GM21786 (cell line): ENCODE results near the gene SF3B1.
"Not testable (repeated sequence)": the region's sequence is repeated elsewhere in the genome, so short reads cannot be mapped to it uniquely, and the experiment has no call there.

Source experiments
- ATAC-seq: cut with Tn5 transposase; IDR thresholded peaks from one replicate; pipeline ENCODE4 v1.9.1; 2021; ENCODE audit not compliant: unreplicated experiment

The SF3B1 gene

DNA sequence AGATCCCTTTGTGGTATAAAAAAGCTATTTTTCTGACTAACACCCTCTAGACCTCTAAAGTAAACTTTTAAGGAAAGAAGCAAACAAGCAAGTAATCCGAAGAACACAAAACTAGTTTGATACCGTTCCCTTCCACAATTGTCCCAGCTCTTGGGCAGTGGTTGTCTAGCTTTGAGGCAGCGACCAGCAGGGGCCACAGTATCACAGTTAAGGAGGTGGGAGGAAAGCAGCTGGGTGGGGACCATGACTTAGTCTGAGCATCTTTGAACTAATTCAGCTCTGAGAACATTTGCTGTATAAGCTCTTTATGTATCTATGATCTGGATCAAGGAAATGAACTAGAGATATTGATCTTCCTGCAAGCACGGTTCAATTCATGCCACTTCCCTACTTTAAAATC, 51.0 kb downstream of the SF3B1 start:
- ATAC-seq, result no peak

DNA sequence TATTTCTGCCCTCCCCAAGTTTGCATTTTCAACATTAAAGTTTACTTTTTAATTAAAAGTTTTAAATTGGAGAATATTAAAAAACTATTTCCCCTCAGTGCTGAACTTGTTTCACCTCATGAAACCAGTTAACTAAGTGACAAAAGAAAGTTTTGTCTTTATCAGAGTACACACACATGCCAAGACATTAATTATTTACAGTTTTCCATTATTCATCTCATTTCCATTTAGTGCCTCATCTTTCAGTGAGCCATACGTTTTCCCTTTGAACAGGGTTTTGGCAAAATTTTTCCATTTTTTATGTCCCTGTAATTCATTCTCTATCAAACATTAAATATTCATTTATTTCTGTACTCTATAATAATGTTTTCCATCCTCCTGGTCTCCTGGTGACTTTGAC, 53.2 kb downstream of the SF3B1 start:
- ATAC-seq, result no peak

DNA sequence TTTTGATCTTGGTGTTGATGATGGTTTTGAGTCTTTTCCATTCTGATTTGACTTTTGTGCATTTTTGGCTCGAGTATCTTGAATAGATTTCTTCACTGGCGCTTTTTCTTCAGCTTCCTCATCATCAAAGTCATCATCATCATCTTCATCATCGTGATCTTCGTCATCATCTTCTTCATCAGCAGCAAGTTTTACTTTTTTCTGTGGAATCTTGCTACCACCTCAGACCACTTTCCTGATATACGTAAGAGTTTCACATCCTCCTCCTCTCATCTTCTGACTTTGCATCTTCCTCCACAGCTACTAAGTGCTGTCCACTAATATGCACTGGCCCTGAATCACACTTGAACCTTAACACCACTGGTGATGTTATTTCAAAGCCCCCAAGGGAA, 54.9 kb downstream of the SF3B1 start:
- not testable (repeated sequence) for ATAC-seq

DNA sequence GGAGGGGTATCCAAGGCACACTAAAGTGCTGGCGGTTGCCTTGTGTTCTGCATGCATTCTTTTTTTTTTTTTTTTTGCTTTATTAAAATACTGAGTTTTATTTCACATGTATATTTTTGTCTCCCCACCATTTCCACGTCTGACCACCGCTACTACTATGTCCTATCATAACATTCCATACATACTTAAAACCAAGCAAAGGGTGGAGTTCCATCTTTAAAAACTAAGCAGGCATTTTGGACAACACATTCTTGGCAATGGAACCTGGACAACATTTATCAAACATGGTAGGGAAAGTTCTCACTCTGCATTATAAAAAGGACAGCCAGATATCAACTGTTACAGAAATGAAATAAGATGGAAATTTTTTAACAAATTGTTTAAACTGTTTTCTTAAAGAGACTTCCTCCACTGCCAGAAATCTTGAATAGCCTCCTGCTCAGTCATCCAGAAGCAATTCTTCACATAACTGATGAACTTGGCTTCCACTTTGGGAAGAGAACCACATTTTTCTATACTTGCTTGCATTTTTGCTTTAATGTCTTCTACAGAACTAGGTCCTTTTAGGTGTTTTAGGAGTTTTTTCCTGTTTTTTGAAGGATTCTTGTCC, 55.4 kb downstream of the SF3B1 start:
- not testable (repeated sequence) for ATAC-seq

DNA sequence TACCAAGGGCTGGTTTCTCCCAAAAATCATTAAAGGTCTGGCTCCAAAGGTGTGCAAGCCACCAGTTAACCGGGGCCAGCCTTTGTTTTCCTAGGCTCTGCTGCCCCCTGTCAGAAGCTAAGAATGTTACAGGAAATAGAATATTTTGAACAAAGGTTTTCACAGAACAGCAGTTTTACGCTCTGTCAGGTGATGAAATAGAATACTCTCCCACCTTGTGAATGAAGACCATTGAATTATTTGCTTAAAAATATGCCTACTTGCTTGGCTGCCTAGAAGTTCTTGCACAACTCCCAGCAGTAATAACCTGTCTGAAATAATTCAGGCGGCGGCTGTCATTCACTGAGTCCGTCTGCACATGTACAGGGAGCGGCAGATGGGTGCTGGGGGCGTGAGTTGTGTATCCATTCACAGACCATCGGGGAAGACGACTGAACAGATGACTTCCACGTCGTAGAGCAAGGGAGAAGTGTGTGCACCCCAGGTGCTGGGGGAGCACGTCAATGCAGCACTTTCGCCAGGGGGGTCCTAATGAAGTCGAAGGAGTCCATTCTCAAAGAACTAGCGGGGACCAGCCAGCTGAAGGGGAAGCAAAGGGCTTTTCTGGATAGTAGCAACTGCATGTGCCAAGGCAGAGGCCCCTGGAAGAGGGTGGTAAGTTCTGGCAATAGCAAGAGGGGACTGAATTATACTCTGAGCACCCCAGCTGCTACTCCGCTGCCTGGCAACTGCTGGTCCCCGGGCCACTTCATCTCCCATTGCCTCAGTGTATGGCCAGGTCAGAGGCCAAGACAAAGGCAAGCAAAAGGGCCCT, 56.1 kb downstream of the SF3B1 start:
- peak; percentile 56 for ATAC-seq

DNA sequence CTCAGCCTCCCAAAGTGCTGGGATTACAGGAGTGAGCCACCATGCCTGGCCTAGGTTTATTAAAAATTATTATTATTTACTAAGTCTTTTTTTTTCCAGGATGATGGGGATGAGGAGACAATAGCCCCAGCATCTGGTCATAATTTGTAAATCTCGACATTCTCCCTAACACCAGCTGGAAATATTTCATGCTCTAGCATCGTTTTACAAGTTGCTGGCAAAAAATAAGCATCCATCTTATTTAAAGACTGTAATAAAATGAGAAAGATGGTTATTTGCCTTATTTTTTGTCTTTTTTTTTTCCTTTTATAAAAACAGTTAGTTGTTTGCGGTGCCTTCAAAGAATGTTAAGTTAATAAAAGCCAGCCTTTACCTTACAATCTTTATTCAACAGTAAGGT, 56.7 kb downstream of the SF3B1 start:
- no peak for ATAC-seq

DNA sequence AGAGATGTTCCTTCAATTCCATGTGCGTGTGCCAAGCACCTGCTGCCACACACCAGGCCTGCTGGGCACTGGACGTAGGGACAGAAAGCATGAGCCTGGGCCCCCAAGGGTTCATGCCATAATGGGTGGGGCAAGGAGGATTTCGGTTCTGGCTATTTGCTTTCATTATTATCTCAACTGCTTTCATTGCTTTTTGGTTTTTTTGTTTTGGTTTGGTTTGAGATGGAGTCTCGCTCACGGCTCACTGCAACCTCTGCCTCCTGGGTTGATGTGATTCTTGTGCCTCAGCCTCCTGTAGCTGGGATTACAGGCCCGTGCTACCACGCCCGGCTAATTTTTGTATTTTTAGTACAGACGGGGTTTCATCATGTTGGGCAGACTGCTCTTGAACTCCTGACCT, 57.2 kb downstream of the SF3B1 start:
- no peak for ATAC-seq

DNA sequence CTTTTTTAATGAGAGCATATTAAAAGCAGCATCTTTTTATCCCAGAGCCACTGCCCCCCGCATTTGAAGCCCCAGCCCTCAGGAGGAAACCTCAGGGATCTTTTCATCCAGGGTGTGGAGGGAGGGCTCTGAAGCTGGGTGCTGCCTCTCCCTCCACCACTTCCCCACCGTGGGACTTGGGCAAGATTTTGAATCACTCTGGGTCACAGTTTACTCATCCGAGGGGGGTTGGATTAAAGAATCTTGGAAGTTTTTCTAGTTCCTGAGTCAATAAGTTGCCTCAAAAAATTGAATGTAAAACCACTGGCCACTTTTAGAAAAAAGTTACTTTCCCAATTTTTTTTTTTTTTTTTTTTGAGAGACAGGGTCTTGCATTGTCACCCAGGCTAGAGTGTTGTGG, 62.2 kb downstream of the SF3B1 start:
- no peak for ATAC-seq

DNA sequence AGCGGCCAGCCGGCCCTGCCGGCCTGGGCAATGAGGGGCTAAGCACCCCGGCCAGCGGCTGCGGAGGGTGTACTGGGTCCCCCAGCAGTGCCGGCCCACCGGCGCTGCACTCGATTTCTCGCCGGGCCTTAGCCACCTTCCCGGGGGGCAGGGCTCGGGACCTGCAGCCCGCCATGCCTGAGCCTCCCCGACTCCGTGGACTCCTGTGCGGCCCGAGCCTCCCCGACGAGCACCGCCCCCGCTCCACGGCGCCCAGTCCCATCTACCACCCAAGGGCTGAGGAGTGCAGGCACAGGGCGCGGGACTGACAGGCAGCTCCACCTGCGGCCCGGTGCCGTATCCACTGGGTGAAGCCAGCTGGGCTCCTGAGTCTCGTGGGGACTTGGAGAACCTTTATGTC, 64.2 kb downstream of the SF3B1 start:
- ATAC-seq, result not testable (repeated sequence)

DNA sequence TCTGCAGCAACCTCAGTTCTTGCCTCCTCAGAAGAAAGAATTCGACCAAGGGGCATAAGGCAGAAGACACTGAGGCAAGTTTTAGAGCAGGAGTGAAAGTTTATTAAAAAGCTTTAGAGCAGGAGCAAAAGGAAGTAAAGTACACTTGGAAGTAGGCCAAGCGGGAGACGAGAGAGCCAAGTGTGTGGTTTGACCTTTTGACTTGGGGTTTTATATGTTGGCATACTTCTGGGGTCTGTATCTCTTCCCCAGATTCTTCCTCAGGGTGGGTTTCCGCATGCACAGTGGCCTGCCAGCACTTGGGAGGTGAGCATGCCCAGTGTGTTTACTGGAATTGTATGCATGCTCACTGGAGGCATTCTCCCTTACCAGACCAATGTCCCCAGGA, 64.9 kb downstream of the SF3B1 start:
- no peak for ATAC-seq

DNA sequence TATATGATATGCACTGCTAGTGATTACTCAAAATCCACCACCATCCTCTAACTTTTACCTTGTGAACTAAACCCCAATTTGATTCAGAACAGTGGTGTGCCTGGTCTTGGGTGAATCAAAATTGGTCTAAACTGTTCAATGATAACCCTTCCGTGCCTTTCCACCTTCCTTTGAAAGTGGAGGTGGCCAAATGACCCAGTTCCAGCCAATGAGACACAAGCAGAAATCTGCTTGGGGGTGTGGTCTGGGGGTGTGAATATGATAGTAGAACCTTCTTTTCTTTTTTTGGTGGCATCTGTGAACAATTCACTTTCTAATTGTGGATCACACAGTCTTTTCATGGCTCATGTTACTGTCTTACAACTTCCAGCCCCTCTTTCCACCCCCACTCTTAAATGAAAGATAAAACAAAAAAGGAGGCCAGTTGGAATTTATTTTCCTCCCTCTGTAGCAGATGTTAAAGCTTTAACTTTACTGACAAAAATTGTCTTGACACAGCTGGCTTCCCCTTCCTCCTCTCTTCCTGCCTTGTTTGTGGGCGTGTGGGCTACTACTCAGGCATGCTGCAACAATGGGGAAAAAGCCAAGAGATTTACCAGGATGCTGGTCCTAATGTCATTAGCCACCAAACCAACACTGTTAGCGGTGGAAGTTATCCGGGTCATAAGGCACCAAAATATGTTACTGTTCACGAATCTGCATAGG, 65.4 kb downstream of the SF3B1 start:
- no peak for ATAC-seq

DNA sequence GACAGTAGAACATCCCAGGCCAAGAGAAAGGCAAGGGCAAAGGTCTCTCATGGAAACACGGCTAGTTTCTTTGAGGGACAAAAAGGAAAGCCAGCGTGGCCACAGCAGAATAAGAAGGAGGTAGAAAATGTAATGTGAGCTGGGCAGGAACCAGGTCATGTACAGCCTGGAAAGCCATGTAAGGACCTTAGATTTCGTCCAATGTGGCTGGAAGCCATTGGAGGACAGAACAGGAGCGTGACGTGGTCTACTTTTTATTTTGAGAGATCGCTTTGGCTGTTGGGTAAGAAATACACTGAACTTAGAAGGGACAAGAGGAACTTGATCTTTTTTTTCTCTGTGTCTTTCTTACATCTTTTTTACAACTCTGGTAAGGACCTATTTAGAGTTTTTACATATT, 66.4 kb downstream of the SF3B1 start:
- ATAC-seq, result no peak

DNA sequence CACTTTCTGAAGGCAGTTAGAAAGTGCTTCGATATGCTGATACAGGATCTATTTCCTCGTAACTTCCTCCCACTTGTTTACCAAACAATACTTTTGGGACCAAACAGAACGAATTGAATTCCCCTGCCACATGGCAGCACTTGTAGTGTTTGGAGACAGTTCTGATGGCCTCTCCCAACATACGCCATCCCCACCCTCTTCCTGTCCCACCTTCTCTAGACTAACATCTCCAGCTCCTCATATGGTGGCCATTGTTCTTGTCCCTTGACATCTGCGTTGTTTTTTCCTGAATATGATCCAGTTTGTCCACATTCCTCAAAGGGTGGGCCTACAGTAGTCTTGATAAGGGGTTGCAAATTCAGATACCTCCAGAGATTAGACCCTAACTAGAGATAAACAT, 70.8 kb downstream of the SF3B1 start:
- no peak for ATAC-seq

DNA sequence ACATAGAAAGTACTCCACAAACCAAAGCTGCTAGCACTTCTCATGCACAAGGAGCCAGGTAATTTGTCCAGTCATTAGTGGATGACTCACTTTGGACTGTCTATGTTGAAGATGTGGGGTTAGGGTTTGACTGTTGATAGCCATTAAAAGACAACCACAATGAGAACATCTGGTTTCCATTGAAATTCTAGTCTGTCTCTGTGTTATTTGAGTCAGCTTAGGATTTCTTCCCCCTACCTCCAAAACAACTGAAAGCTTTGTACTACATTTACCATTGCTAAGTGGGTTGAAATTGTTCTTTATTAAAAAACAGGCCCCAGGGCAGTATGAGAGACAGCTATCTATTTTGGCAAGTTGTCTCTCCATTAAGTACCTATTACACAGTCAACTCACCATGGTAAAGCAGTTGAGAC, 74.1 kb downstream of the SF3B1 start:
- ATAC-seq, result peak; percentile 71

DNA sequence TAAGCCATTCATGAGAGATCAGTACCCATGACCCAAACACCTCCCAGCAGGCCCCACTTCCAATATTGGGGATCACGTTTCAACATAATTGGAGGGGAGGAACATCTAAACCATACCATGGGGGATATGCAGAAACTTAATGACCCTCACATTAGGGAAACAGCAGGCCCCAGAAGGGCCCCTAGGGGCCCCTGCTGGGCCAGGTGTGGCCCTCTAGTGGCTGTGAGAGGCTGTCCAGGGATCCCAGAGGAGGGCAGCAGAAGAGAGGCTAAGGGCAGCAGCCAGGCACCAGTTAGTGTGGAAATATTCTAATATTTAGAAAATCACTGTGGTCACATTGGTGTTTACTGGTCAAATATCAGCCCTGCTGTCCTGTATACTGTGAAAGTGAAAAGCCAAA, 75.0 kb downstream of the SF3B1 start:
- no peak for ATAC-seq

DNA sequence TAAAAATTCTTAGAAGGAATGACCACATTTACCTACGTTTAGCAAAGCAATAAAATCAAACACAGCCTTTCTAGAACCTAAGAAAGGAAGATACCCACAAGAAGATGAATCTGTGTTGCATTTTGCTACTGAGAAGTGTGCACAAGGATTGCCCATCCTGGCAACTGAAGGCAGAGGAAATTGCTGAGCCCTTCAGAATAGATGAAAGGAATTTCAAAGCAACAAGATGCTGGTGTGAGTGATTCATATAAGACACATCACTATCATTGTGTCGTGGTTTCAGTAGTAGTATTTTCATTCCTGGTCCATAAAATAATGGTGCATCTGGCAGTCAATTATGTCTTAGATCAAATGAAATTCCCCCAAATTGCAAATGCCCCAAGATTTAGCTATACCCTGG, 75.9 kb downstream of the SF3B1 start:
- no peak for ATAC-seq

DNA sequence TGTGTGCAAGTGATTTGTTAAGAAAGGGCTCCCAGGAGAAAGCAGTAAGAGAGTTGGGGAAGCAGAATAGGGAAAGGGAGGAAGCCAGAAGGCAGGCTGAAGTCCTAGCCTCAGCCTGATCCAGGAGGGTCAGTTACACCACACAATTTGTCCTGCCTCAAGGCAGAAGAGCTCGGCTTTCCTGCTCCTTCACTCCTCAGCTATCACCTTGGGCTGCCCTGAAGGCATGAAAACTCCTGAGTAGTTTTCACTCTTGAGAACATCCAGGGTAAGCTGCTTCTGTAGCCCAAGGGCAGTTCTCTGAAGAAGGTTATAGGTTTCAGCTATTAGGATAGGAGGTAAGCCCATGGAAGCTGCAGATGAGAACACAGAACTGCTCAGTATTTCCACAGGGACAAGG, 76.8 kb downstream of the SF3B1 start:
- no peak for ATAC-seq

DNA sequence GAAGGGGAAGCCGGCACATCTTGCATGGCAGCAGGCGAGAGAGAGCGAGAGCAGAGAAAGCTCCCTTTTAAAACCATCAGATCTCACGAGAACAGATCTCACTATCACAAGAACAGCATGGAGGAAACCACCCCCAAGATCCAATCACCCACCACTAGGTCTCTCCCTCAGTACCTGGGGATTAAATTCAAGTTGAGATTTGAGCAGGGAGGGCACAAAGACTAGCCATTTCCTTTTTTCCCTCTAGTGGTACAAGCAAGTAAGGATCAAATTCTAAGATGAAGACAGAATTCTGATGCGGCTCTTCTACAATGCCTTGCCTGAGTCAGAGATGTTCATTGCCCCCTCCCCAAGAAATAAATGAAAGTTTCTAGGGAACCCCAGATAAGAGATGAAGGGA, 78.7 kb downstream of the SF3B1 start:
- ATAC-seq, result no peak

DNA sequence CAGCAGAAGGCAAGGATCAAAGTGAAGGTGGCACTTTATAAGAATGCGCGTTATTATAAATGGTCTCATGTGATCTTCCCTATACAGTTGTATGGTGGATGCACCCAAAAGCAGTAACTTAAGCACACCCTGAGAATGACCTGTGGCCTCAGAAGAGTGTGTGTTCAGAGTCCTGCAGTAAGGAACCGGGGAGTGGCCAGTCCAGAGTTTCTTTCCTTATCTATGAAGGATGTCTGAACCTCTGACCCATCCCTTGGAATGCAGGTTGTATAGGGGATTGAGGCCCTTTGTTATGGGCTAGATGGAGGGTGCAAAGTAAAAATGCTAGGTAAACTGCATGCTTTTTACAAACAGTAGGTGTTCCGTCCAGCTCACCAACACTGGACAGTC, 80.7 kb downstream of the SF3B1 start:
- ATAC-seq, result no peak

DNA sequence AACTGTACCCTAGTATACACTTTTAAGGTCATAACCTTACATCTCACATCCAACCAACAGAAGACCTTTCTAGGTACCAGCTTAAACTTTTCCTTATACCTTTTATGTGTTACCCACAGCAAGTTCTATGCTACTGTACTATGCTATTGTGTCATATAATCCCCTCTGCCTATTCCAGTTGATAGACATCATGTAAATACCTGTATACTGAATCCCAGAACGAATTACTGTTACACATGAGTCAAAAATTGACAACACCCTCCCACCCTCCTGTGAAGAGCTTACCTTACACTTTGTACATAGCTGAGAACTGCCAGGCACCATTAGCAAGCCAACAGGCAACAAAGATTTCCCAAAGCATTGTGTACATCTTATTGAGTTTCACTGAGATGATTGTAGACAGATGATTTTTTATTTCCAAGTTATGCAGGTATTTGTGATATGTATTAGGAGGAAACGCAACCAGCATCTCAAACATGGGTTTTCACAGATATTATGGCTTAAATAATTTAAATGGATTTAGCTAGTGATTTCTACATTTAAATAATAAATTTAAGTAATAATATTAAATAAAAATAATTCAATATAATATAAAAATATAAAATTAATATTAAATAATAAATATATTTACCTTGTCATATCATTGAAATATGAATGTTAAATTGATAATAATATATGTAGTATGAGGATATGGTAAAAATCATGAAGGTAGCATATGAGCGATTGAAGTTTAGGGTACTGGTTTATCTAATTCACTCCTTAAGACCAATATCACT, 81.2 kb downstream of the SF3B1 start:
- ATAC-seq, result no peak

DNA sequence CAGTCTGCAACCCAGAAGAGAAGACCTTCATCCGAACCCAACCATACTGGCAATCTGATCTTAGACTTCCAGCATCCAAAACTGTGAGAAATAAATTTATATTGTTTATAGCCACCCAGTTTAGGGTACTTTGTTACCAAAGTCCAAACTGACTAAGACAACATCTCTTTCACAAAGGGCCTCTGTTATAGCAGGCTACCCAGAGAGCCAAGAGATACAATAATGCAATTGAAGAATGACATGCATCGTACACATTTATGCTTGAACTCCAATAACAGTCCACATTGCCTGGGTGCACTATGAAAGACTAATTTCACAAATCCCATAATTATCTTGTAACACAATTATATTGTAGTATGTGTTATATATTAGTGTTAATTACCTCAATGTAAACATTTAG, 85.1 kb downstream of the SF3B1 start:
- no peak for ATAC-seq
